GM18499 (cell line): ENCODE results near the gene PARP16.
A peak's percentile ranks its signal among the peaks of the same experiment; 100 is the strongest.

Source experiments
- ATAC-seq: cut with Tn5 transposase; IDR thresholded peaks from one replicate; pipeline ENCODE4 v1.9.1; 2021; ENCODE audit warnings: moderate number of reproducible peaks; ENCODE audit not compliant: insufficient read depth, unreplicated experiment

The PARP16 gene

DNA sequence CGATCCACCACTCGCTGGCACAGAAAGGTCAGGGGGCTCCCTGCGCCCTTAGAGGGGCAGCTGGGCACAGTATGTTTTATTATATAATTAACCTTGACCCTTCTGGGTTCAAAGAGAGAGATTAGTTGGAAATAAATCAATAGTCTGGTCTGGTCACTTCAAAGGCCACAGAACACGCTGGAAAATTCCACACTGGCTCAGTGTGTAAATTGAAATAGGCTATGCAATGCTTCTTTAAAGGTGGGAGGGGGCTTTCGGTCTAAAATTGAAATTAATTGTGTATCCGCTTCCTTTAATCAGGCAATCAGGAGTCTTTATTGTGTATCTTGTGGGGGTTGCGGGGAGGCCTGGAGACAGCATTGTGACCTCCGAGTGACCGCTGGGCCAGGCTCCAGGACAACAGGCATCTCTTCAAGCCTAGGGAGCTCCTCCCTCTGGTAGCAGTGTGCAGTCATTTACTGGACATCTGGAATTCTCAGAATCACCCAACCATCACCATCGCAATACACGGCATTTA is 25.8 kb upstream of the PARP16 start:
- no peak for ATAC-seq

DNA sequence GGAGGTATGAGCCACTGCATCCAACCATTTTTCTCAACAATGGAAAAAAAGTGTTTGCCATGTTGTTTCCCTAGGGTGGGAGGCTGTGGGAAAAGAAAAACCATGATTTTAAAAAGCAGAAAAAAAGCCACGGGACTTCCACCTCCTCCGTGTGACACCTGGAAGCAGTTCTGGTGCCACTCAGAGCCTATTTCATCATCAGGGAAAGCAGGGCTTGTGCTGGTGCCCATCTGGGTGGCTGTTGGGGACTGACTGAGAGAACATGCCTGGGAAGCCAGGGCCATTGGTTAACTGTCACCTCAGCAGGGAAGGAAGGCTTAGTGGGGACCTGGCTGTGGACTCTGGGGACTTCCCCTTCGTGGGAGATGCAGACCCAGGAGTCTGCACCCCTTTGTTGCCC is 25.1 kb upstream of the PARP16 start:
- ATAC-seq: no peak

- no peak for ATAC-seq
Observed at GRCh38 chr15:65310431-65311137, 23.9 kb upstream of the PARP16 start.

DNA sequence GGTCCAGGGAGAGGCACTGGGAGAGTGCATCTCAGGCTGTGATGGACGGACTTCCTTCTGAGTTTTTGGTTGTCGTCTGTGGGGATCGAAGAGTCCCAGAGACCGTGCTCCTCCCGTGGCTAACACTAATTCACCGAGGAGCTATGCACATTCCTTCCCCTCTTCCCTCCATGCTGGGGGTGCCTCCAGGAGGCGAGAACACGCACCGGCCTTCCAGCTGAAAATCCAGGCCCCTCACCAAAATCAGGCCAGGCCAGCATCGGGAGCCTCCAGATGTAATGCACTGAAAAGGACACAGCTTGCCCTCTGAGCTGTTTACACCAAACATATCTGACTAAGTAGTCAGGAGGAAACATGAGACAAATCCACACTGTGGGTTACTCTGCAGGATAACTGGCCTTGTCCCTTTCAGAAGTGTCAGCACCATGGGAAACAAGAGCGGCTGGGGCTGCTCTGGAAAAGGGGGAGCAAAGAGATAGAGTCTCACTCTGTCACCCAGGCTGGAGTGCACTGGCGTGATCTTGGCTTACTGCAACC is 23.3 kb upstream of the PARP16 start:
- no peak for ATAC-seq

DNA sequence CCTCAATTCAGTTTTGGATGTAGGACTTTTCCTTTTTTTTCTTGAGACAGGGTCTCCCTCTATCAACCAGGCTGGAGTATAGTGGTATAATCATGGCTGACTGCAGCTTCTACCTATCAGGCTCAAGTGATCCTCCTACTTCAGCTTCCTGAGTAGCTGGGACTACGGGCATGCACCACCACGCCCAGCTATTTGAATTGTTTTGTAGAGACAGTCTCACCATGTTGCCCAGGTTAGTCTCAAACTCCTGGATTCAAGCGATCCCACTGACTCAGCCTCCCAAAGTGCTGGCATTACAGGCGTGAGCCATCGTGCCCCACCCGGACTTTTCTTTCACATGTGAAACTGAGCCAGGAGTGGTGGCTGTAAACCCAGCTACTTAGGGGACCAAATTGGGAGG is 21.3 kb upstream of the PARP16 start:
- ATAC-seq: no peak

GRCh38 chr15:65306551-65306950 is 19.9 kb upstream of the PARP16 start:
- ATAC-seq: no peak

DNA sequence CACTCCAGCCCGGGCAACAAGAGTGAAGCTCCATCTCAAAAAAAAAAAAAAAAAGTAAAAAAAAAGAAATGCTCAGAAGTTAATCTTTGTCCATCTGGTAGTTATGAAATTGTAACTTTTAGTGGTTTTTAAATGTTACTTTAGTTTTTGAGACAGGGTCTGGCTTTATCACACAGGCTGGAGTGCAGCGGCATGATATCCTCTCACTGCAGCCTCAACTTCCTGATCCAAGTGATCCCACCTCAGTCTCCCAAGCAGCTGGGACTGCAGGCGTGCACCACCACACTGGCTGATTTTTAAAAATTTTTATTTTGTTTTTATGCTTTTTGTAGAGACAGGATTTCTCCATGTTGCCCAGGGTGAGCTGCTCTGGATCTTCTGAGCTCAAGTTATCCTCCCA is 19.1 kb upstream of the PARP16 start:
- ATAC-seq: no peak

DNA sequence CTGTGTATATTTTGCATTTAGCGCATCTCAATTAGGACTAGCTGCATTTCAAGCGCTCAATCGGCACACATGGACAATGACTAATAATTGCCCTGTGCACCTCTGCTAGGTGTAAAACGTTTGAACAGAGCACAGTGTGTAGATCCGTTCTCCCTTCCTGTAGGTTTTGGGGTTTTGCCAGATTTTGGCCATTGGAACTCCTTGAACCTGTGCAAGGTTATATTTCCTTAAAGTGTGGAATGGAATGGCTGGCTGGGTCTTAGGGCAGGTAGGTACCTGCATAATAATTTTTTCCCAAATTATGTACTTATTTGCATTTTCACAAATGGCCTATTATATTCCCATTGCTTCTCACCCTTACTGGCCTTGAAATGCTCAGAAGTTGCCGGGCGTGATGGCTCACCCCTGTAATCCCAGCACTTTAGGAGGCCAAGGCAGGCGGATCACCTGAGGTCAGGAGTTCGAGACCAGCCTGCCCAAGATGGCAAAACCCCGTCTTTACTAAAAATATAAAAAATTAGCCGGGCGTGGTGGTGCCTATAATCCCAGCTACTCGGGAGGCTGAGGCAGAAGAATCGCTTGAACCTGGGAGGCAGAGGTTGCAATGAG is 18.6 kb upstream of the PARP16 start:
- ATAC-seq: no peak

- peak; percentile 48 for ATAC-seq
Observed at GRCh38 chr15:65304381-65305149, 17.9 kb upstream of the PARP16 start, which contains the start of gene RNU5B-1. Gene RNU5B-1 (plus strand): TSS chr15:65304677.

DNA sequence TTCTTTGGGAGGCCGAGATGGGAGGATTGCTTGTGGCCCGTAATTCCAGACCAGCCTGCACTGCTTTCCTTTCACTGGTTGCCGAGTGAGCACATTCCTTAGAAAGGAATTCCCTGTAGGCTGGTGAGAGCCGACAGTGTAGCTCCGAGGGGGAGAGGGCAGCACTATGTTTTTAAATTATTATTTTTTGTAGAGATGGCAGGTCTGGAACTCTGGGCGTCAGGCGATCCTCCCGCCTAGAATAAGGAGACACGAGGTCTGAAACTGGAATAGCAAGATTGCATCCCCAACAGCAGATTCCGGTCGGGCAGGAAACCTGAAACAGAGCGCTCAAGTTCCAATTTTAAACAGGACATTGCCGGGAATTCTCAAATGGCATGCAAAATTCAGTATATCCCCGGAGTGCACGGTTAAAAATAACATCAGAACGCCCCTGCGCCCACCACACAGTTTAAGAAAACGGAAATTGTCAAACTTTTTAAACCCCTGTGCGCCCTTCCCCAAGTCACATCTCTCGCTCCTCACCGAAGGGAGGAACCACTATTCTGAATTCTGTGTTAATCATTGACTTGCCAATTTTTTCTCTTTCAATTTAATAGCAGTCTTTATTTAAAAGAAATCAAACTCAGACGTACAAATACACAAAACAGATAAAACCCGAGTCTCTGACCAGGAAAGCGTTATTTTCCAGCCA is 17.2 kb upstream of the PARP16 start:
- no peak for ATAC-seq

- no peak for ATAC-seq
Observed at GRCh38 chr15:65302061-65302460, 15.4 kb upstream of the PARP16 start.

GRCh38 chr15:65300924-65301441 is 14.3 kb upstream of the PARP16 start:
- no peak for ATAC-seq

DNA sequence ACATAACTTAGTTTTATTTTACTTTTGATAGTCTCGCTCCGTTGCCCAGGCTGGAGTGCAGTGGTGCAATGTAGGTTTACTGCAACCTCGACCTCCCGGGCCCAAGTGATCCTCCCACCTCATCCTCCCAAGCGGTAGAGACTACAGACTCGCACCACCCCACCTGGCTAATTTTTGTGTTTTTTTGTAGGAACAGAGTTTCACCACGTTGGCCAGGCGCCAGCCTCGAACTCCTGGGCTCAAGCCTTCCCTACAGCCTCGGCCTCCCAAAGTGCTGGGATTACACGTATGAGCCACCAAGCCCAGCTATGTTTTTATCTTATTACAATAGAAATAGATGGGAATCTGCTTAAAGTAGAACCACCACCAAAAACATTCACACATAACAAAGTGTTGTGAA is 12.0 kb upstream of the PARP16 start:
- no peak for ATAC-seq

- ATAC-seq: no peak
Observed at GRCh38 chr15:65292938-65293518, 6.3 kb upstream of the PARP16 start.

GRCh38 chr15:65290228-65290627 is 3.5 kb upstream of the PARP16 start:
- ATAC-seq: no peak

DNA sequence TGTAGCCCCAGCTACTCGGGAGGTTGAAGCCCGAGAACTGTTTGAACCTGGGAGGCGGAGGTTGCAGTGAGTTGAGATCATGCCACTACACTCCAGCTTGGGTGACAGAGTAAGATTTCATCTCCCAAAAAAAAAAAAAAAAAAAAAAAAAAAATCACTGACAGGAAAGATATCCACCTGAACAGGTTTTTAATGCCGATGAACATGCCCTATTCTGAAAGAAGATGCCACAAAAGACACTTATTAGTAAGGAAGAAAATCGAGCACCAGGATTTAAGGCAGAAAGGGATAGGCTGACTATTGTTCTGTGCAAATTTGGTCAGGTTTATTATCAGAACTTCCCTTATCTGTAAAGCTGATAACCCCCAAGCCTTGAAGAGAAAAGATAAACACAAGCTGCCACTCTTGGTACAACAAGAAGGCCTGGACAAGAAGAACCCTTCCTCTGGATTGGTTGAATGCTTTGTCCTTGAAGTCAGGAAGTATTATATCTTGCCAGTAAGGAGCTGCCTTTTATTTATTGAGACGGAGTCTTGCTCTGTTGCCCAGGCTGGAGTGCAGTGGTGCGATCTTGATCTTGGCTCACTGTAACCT is 2.7 kb upstream of the PARP16 start:
- no peak for ATAC-seq

GRCh38 chr15:65287520-65287855 is 805 bp upstream of the PARP16 start:
- no peak for ATAC-seq

- no peak for ATAC-seq
Observed at GRCh38 chr15:65286069-65286703, 497 bp downstream of the PARP16 start.
